SK-N-MC (cell line): ENCODE data around the gene DIPK1B.

Experiments
- EZH2 ChIP-seq: fragments of 200-600 bp; sonication (generic); IDR thresholded peaks from one replicate; pipeline ENCODE4 v1.6.1; 2017; ENCODE audit warnings: antibody characterized with exemption
- FOXP2 ChIP-seq: optimal IDR thresholded peaks from 2 replicates; pipeline ENCODE3; 2011; ENCODE audit warnings: mild to moderate bottlenecking, moderate library complexity; ENCODE audit not compliant: insufficient read depth; ENCODE audit errors: extremely low read length, control extremely low read depth
- POLR2AphosphoS5 ChIP-seq: IDR thresholded peaks from 2 replicates; pipeline ENCODE4 v1.6.1; 2012; ENCODE audit warnings: mild to moderate bottlenecking, low read depth, low read length, borderline replicate concordance

DNA sequence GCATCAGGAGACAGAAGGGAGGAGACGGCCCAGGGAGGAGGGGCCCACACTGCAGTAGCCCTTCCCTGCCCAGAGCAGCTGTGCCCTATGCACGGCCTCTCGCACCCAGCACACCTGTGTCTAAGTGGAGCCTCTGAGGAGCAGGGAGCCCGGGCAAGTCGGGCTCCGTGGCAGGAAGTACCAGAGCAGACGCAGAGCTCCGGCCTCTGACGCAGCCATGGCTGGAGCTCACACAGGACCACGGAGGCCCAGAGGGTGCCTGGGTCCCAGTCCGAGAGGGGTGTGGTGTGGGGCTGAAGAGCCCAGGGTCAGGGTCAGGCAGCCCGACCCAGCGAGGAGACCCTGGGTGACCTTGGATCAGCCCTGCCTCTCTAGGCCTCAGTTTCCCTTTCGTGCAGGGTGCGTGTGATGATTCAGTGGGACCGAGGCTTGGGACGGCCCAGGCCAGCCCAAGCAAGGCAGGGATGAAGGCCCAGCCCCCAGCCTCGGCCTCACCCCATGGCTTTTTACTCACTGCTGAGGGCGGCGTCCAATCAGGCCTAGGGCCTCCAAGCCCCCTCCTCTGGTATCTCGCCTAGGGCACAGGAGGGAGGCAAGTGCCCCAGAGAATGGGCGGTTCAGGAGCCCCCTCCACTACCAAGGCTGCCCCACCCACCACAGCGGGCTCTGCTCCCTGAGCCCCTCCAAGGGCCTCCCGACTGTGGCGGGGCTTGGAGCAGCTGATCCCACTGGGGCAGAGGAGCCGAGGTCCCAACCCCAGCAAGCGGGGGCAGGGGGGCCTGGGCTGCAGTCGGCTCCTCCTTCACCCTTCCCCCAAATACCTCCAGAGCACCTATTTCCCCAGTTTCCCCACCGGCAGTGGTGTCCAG is 20.8 kb upstream of the DIPK1B start:
- TF ChIP-seq EZH2 (no peak), POLR2AphosphoS5 (no peak), FOXP2 (no peak)
